LHCN-M2 (cell line): ENCODE data around the gene RASA1. TPM values are rescaled to one million over a fixed set of nuclear protein-coding genes. Genes with fewer than 3 reads are reported as not detected.
"Not testable (repeated sequence)": the region's sequence is repeated elsewhere in the genome, so short reads cannot be mapped to it uniquely, and the experiment has no call there.

Experiments
- DNase-seq: peaks from one replicate; pipeline ENCODE4 v3.0.0-alpha.2; 2012; ENCODE audit warnings: low read depth
- total RNA-seq: library from RNA; depleted of rRNA; stranded (reverse); fragments of >200 nt; gene quantifications from 2 replicates; pipeline ENCODE4 v1.2.3, GENCODE V29; 2014

Gene RASA1
- total RNA-seq, 1 experiment from 2014 or later: 93.4 TPM

DNA sequence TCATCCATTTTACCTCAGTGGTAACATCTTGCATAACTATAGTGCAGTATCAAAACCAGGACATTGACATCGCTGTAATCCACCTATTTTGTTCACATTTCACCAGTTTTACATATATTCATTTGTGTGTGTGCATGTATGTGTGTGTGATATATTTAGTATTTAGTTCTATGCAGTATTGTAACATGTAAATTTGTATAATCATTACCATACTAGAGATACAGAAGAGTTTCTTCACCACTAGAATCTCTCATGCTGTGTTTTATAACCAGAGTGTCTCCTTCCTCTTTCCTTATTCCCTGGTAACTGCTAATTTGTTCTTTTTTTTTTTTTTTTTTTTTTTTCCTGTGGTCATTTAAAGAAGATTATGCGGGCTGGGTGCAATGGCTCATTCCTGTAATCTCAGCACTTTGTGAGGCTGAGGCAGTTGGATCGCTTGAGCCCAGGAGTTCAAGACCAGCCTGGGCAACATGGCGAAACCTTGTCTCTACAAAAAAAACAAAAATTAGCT lies 11.0 kb downstream of the RASA1 start:
- DNase-seq: no peak

DNA sequence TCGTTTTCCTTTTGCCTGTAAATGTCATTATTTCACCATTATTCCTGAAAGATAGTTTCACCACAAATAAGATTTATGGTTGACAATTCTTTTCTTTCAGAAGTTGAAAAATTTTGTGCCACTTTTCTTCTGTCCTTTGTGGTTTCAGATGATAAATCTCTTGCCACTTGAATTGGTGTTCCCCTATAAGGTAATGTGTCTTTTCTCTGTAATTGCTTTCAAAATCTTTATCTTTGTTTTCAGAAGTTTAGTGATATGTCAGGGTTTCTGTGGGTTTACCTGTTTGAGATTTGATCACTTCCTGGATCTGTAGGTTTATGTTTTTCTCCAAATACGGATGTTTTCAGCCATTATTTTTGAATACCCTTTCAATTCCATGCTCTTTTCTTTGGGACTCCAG lies 14.6 kb downstream of the RASA1 start:
- no peak for DNase-seq

DNA sequence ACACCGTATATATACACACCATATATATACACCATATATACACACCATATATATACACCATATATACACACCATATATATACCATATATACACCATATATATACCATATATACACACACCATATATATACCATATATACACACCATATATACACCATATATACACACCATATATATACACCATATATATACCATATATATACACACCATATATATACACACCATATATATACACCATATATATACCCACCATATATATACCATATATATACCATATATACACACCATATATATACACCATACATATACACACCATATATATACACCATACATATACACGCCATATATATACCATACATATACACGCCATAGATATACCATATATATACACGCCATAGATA lies 19.6 kb downstream of the RASA1 start:
- not testable (repeated sequence) for DNase-seq

DNA sequence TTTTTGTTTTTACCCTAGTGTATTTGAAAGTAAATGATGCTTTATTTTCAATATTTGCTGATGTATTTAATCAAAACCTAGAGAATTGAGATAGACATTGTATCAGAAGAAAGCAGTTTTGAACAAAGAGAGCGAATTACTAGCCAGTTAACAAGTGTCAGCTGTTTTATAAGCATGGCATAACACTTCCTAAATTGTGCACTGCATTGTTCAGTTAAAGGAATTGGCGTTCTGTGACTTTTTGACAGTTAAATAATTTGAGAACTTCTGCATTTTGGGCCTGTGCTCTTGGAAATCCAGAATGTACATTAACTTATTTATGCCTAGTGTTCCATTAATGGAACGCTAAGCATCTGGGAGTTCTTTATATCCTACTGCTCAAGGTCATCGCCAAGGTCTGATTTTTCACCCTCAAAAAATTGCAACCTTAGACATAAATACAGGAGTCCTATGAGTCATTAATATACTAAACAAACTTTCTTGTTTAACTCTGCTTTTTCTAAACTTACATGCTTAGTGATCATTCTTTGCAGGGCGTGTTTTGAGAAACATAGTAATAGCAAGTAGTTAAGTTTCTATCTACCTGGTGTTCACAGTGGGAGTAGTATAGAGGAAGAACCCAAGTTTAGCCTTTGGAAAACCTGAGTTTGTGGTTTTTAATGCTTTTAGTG lies 31.1 kb downstream of the RASA1 start:
- peak; percentile 6 for DNase-seq

DNA sequence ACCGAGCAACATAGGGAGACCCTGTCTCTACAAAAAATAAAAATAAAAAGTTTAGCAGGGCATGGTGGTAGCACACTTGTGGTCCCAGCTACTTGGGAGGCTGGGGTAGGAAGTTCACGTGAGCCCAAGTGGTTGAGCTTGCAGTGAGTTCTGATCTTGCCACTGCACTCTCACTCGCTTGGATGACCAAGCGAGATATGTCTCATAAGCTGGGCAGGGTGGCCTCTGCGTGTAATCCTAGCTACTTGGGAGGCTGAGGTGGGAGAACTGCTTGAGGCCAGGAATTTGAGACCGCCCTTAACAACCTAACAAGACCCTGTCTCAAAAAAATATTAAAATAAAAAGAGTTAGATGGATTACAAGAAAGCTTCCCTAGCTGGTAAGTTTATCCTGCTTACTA lies 32.5 kb downstream of the RASA1 start:
- peak; percentile 12 for DNase-seq

DNA sequence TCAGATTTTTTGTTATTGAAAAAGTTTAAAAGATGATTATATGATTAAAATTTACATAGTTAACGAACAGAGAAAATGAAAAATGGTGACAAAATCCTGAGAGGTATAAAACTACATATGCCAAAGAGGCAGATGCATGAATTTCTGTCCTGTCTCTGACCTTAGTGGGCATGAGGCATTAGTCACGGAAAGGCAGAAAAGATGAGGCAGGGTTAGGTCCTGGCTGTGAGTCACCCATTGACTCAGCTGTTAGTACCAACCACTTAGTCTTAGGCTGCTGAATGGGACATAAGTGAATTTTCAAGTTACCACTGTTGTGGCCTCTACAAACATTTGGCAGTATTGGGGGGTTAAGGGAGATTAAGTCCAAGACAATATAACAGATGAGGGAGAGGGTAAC lies 33.1 kb downstream of the RASA1 start:
- DNase-seq: peak; percentile 99

DNA sequence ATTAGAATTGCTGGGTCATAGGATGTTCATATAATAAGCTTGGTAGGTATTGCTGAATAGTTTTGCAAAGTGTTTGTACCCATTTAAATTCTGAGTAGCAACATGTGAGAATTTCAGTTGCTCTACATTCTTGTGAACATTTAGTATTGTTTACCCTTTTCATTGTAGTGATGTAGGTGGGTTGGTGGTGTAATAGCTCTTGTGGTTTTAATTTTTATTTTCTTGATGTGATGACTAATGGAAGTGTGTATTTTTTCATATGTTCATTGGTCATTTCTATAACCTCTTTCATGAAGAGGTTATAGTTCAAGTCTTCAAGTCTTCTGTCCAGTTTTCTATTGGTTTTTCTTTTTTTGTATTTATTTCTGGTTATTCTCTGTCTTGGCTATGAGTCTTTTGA lies 34.4 kb downstream of the RASA1 start:
- peak; percentile 88 for DNase-seq

DNA sequence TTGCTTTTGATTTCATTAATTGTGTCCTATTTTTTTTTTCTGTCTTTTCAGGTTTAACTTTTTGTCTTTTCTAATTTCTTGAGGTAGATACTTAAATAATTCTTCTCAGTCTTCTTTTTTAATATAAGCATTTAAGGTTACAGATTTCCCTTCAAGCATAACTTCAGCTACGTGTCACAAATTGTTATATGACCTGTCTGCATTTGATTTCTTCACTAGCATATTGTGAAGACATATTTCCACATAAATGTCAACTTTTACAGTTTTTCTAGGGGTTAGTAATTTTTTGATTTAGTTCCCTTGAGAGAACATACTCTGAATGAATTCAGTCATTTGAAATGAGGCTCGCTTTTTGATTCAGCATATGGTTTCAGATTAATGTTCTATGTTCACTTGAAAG lies 35.6 kb downstream of the RASA1 start:
- DNase-seq: no peak

DNA sequence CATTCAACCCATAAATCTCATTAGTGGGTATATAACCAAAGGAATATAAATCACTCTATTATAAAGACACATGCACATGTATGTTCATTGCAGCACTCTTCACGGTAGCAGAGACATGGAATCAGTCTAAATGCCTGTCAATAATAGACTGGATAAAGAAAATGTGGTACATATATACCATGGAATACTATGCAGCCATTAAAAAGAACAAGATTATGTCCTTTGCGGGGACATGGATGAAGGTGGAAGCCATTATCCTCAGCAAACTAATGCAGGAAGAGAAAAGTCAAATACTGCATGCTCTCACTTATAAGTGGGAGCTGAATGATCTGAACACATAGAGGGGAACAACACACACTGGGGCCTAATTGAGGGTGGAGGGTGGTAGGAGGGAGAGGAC lies 38.4 kb downstream of the RASA1 start:
- not testable (repeated sequence) for DNase-seq

DNA sequence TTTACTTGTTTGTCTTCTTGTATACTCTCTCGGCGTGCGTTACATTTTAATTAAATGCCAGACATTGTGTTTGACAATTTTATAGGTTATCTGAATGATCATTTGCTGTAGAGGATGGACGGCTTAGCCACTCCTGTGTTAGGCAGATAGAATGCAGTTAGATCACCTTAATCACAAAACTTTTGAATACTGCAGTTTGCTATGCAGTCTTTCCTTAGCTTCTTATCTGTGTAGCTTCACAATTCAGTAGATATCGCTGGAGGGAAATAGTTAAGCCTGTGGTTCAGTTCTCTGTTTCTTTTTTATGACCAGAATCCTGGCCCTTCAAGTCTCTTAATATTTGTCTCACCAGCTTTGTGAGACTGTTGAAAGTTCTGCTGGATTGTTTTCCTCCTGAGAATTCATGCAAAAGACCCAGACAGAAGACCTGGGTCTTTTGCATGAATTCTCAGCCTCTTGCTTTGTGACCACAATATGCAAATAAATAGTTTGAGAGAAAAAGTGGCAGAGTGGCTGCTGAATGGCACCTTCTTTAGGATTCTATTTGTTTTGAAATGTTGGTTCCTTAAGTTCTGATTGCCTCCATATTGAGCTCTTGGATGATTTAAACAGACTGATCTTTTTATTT lies 40.2 kb downstream of the RASA1 start:
- no peak for DNase-seq

DNA sequence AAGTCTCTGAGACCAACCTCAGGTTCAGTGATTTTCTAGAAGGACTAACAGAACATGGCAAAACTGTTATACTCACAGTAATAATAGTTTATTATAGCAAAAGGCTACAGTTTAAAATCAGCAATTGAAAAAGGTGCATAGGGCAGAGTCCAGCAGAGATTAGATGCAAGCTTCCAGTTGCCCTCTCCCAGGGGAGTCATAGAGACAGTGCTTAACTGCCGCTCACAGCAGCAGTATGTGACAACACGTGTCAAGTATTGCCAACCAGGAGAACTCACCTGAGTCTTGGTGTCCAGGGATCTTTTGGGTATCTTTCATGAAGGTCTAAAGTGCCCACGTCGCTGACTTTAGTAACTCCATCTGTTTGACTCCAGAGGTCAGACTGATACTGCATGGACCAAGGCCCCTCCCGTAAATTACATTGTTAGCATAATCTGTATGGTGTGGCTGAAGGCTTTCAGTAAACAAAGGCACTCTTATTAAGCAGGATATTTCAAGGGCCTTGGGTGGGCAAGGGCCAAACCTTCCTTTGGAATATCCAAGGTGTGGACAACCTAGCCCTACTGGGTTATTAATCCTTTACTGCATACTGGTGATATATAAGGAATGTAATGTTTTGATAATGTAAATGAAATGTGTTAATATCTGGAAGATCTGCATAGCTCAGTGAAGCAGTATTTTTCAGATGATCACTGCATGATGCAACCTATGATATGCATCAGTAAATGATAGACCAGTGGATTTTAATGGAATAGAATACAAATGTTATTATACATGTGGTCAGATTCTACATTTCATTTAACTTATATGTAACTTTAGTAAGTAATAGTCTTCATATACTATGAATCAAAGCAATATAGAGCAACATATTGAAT lies 44.0 kb downstream of the RASA1 start:
- no peak for DNase-seq

DNA sequence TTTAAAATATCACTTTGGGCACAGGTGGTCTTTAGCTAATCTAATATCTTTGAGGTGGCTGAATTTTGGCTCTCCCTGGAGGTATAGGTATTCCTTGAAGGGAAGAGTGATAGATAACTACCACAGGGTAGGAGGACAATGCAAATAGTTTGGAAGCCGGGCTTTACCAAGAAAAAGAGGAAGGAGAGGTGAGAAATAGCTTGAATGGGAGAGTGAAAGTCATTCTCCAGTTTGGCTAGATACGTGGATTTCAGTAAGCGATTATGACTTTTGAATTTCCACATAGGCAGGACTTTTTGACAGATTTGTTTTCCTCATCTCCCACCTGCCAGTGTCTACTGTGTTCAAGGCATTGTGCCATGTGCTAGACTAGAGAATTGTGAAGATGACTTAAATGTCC lies 45.5 kb downstream of the RASA1 start:
- no peak for DNase-seq

DNA sequence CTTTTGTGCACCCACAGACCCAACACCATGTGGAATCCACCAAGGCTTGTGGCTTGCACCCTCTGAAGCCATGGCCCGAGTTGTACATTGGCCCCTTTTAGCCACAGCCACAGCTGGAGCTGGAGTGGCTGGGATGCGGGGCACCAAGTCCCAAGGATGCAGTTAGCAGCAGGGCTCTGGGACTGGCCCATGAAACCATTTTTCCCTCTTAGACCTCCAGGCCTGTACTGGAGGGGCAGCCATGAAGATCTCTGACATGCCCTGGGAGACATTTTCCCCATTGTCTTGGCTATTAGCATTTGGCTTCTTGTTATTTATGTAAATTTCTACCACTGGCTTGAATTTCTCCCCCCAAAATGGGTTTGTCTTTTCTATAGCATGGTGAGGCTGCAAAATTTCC lies 51.8 kb downstream of the RASA1 start:
- no peak for DNase-seq

DNA sequence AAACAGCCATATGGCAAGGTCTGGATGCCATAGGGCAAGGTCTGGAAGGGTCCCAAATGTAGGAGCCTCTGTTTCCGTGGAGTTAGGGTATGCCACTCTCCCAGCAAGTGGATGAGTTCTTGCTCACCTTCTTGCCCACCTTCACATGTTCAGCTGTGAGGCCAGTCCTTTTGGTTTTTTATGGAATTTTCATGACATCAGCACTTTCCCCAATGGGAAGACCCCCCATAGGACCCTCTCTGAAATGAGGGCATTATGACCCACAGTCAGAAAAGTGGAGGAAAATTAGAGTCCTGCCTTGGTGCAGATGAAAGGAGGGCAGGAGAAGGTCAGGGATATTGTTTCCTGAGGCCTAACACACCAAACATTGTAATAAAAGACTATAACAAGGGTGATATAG lies 53.9 kb downstream of the RASA1 start:
- DNase-seq: no peak

DNA sequence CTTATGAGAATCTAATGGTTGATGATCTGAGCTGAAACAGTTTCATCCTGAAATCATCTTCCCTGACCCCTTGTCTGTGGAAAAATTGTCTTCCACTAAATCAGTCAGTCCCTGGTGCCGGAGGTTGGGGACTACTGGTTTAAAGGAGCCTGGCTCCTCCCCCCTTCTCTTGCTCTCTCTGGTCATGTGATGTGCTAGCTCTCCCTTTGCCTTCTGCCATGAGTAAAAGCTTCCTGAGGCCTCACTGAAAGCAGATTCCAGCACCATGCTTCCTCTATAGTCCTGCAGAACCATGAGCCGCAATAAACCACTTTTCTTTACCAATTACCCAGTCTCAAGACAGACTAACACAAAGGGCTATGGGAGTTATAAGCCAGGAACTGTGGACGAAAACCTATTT lies 54.7 kb downstream of the RASA1 start:
- DNase-seq: no peak

DNA sequence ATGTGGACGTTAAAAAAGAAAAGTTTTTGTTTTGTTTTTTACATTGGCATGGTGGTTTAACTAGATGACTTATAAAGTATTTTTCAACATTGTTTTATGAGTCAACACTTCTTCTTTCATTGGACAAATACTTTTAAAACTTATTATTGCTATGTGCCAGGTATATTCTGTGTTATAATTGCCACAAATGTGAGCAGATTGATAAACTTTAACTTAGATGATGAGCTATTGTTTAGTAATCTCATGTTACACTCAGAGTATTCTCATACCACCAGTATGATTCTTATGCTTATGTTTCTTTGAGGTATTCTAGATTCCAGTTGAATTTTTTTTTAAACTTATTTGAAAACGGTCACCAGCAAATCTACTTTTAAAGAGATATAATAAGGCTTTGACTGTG lies 60.3 kb downstream of the RASA1 start:
- no peak for DNase-seq

DNA sequence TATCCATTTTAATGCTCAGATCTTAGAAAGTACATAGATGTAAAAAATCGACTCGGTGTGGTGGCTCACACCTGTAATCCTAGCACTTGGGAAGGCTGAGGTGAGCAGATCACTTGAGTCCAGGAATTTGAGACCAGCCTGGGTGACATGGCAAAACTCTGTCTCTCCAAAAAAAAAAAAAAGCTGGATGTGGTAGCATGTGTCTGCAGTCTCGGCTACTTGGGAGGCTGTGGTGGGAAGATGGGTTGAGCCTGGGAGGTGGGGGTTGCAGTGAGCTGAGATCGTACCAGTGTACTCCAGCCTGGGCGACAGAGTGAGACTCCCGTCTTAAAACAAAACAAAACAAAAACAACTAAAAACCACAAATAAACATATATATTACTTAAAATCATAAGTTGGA lies 61.4 kb downstream of the RASA1 start:
- no peak for DNase-seq

DNA sequence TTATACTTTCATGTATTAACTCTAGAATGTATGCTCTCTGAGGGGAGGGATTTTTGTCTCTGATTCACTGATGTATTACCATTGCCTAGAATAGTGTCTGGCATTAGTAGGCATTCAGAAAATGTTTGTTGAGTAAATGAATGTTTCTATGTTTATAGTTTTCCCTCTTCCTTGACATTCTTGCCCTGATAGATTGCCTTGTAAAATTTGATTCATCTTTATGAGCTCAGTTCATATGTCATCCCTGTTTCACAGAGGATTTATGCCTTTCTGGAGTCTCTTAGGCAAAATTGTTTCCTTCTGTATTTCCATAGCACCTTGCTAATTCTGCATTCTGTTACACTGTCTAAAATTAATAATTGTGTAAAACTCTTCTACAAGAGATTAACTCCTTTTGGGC lies 72.3 kb downstream of the RASA1 start:
- no peak for DNase-seq

DNA sequence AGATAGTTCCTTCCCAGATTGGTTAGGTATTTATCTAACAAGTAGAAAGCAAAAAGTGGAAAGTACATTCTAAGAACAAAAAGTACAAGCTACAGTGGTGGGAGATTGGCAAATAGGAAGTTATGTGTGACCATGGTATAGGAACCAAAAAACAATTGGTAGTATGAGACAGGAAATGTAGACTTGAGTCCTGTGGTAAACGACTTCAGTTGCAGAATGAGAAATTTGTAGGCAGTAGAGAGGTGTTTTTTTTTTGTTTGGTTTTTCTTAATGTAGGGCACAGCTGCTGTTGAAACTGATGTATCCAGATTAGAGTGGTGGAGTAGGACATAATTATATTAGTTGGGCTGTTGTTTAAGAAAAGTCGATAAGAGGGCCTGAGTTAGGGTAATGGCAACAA lies 73.0 kb downstream of the RASA1 start:
- DNase-seq: peak; percentile 35

DNA sequence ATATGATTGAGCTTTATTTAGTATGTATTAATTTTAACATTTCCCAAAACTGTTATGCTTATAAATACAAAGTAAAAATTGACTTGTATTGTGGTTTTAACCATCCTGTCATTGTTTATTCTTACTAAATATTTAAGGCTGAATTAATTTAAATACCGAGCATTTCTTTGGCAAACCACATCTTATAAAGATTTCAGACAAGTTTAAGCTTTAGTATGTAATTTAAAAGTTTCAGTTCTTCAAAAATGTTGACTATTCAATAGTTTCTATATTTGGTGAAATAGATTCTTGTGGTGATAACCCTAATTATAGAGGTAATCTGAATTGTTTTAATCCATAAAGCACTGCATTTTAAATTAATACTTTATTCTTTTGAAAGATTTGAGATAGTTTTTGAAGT lies 79.6 kb downstream of the RASA1 start:
- no peak for DNase-seq

DNA sequence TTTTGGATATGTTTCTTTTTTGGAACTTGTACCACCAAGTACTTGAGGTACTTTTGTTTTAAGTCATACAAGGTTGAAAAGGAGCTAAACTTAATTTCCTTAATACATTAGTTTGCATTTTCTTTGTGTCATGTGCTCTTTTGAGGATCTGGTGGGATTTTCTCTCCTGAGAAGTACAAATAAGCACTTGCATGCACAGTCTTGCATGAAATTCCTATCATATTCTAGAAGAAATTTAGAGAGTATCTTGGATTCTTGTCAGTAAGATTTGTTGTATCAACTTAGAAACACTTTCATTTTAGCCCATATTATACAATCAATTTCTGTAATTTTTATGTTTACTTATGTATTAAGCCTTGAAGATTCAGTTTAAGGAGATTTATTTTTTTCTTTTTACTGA lies 80.2 kb downstream of the RASA1 start:
- DNase-seq: no peak

DNA sequence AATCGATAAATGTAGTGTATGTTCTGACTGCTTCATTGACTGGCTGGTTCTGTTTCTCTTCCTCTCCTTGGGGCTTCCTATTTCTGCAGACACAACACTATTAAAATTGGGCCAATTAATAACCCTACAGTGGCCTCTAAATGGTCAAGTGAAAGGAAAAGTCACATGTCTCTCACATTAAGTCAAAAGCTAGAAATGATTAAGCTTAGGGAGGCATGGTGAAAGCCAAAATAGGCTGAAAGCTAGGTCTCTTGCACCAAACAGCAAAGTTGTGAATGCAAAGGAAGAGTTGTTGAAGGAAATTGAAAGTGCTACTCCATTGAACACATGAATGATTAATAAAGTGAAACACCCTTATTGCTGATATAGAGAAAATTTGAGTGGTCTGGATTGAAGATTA lies 86.8 kb downstream of the RASA1 start:
- DNase-seq: no peak

DNA sequence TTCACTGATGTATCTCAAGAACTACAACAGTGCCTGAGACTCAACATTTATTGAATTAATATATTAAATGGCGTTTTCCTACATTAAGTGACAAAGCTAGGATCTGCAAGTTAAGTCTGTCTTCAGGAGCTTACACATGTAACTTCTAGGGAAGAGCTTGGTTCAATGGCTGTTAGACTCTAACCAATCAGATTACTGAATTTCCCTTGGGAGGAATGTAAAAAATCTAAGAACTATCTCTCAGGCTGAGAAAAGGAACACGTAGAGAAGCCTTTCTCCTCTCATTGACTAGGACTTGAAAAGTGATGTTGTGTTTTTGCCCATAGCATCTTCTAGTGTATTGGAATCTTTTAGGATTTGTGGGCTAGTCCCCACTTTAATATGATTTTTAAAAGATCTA lies 91.4 kb downstream of the RASA1 start:
- no peak for DNase-seq
